ENCODE data around the gene SLC35F1. TPM values are rescaled to one million over a fixed set of nuclear protein-coding genes. Genes with fewer than 3 reads are reported as not detected.
A peak's percentile ranks its signal among the peaks of the same experiment; 100 is the strongest.

SLC35F1 gene
- total RNA-seq, 4 donors from 2014 or later: 5.4 to 8.1 (median 6.5) TPM

DNA sequence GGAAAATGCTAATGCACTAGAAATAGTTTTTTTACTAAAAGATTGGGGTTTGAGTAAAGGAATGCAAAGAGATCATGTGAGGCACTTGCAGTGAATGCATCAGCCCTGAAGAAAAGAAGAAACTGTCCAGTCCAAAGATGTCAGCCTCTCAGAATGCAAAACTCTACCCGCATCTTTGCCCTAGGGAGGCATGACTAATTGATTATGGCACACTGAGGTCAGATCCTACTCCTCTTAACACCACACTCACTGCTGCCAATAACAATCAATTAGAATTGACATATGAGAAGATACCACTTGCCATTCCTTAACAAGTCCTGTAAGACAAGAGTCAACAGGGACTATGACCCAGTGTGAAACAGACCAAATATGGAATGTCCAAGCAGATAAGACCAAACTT lies 378.7 kb downstream of the SLC35F1 start:
- Histone ChIP-seq H3K36me3 (no peaks in the 10 kb centered on the region), H3K9me3 (no peaks in the 10 kb centered on the region), H3K4me3 (no peak overlapping the region), H3K4me1 (peaks cover 11 to 42% (median 28%) of the 10 kb centered on the region in 4 donors), H3K27ac (replicated peaks in 1 of 4) (peak overlapping the region in 1 of 4 donors; percentile 32), H3K27me3 (no peaks in the 10 kb centered on the region)
- 100% methylated on average over 1 of the region's 1 CpG for WGBS
- no peak for TF ChIP-seq POLR2A (IDR thresholded peaks at IDR 0.05; ENCODE audit: low read depth)
- TF ChIP-seq POLR2AphosphoS5 (IDR thresholded peaks at IDR 0.05): no peak
- TF ChIP-seq EP300 (IDR thresholded peaks at IDR 0.05): no peak
- TF ChIP-seq, protein P1, sequence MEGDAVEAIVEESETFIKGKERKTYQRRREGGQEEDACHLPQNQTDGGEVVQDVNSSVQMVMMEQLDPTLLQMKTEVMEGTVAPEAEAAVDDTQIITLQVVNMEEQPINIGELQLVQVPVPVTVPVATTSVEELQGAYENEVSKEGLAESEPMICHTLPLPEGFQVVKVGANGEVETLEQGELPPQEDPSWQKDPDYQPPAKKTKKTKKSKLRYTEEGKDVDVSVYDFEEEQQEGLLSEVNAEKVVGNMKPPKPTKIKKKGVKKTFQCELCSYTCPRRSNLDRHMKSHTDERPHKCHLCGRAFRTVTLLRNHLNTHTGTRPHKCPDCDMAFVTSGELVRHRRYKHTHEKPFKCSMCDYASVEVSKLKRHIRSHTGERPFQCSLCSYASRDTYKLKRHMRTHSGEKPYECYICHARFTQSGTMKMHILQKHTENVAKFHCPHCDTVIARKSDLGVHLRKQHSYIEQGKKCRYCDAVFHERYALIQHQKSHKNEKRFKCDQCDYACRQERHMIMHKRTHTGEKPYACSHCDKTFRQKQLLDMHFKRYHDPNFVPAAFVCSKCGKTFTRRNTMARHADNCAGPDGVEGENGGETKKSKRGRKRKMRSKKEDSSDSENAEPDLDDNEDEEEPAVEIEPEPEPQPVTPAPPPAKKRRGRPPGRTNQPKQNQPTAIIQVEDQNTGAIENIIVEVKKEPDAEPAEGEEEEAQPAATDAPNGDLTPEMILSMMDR (IDR thresholded peaks at IDR 0.05): no peak
- intact Hi-C loops (cut with DNase I): loop anchor here (2.0 to 10.0 kb wide), 2 partner anchors 265 to 329 kb away; no protein-coding TSS in a partner anchor
- DNase-seq (ENCODE audit: extremely low spot score): no peak

DNA sequence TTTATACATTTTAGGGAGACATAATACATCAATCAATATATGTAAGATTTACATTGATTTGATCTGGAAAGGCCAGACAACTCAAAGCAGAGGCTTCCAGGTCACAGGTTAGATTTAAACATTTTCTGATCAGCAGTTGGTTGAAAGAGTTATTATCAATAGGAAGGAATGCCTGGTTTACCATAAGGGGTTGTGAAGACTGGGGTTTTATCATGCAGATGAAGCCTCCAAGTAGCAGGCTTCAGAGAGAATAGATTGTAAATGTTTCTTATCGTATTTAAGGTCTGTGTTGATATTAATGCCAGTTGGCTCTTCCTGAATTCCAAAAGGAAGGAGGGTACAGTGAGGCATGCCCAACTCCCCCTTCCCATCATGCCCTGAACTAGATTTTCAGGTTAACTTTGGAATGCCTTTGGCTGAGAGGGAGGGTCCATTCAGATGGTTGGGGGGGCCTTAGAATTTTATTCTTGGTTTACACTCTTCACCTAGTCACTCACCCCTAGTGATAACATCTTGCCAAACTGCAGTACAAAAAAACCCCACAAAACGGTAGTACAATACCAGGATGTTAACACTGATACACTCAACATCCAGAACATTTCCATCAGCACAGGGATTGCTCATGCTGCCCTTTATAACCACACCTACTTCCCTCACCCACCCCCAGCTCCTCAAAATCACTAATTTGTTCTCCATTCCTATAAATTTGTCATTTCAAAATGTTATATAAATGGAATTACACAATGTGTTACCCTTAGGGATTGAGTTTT lies 381.5 kb downstream of the SLC35F1 start:
- TF ChIP-seq POLR2AphosphoS5 (IDR thresholded peaks at IDR 0.05): no peak
- no peak for TF ChIP-seq EP300 (IDR thresholded peaks at IDR 0.05)
- TF ChIP-seq POLR2A (IDR thresholded peaks at IDR 0.05; ENCODE audit: low read depth): no peak
- TF ChIP-seq, protein P1 (IDR thresholded peaks at IDR 0.05): peak; percentile 23 to 50 (median 33)
- H3K4me1 ChIP-seq: peaks cover 11 to 63% (median 44%) of the 10 kb centered on the region in 4 donors
- H3K9me3 ChIP-seq: no peaks in the 10 kb centered on the region
- no peak for DNase-seq (ENCODE audit: extremely low spot score)
- H3K4me3 ChIP-seq: no peak overlapping the region
- H3K36me3 ChIP-seq: no peaks in the 10 kb centered on the region
- intact Hi-C loops (cut with DNase I): loop anchor here (10.0 kb wide), 1 partner anchor 326 kb away; no protein-coding TSS in a partner anchor
- H3K27me3 ChIP-seq: no peaks in the 10 kb centered on the region
- H3K27ac ChIP-seq (replicated peaks in 1 of 4): no peak overlapping the region
- 51% methylated on average over 2 of the region's 2 CpGs for WGBS

DNA sequence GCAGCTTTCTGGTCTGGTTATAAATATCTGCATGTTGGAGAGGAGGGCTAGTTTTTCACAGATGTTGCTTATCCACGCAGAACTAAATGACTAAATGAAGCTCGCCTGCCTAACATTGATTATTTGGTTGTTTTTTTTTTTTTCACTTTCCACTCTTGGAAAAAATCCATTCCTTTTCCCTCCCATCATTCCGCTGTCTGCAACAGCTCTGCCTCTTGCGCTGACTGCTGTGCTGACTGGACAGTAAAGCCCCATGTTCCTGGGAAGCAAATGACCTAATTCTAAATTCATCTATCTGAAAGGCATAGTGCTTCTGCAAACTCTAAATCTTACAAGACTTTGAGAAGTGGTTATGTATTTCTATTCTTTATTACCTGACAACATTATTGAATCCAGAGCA lies 385.5 kb downstream of the SLC35F1 start:
- Histone ChIP-seq H3K36me3 (no peaks in the 10 kb centered on the region), H3K4me1 (peaks cover 12 to 59% (median 45%) of the 10 kb centered on the region in 4 donors), H3K4me3 (no peak overlapping the region), H3K27me3 (no peaks in the 10 kb centered on the region), H3K9me3 (no peaks in the 10 kb centered on the region), H3K27ac (replicated peaks in 1 of 4) (peak overlapping the region; percentile 20 to 69 (median 59))
- peak in 1 of 2 donors; percentile 30 for TF ChIP-seq POLR2AphosphoS5 (IDR thresholded peaks at IDR 0.05)
- TF ChIP-seq, protein P1 (IDR thresholded peaks at IDR 0.05): no peak
- intact Hi-C loops (cut with DNase I): no loop called here
- no peak for DNase-seq (ENCODE audit: extremely low spot score)
- 41% methylated on average over 4 of the region's 4 CpGs for WGBS

DNA sequence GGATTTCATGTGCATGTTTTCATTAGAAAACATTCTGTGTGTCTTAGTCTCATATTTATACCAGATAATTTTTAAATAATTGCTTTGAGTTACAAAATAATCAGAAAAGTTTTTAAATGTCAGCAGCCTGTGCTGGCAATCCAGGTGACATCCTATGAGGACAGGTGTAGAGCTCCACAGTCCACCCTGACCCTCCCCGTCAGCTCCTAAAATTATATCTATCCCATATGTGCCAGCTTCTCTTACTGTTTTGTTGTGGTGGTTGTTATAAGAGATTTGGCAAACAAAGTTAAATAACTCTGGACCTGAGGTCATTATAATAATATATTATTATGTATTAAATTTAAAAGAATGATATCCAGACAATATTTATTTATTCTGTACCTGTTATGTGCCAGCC lies 387.8 kb downstream of the SLC35F1 start:
- no peak for TF ChIP-seq EP300 (IDR thresholded peaks at IDR 0.05)
- TF ChIP-seq POLR2AphosphoS5 (IDR thresholded peaks at IDR 0.05): no peak
- TF ChIP-seq POLR2A (IDR thresholded peaks at IDR 0.05; ENCODE audit: low read depth): no peak
- TF ChIP-seq, protein P1 (IDR thresholded peaks at IDR 0.05): no peak
- Histone ChIP-seq H3K4me1 (peaks cover 8 to 74% (median 57%) of the 10 kb centered on the region in 4 donors), H3K27me3 (no peaks in the 10 kb centered on the region), H3K27ac (replicated peaks in 1 of 4) (peak overlapping the region; percentile 13 to 71 (median 64)), H3K36me3 (no peaks in the 10 kb centered on the region), H3K9me3 (no peaks in the 10 kb centered on the region), H3K4me3 (no peak overlapping the region)
- 60% methylated on average over 1 of the region's 1 CpG for WGBS
- DNase-seq (ENCODE audit: extremely low spot score): no peak
- intact Hi-C loops (cut with DNase I): no loop called here

Measured in esophagus muscularis mucosa (tissue), 4 donors.